Rectal smooth muscle tissue (tissue), 1 donor: Measurements from ENCODE around the gene CPEB3.
"Not testable (repeated sequence)": the region's sequence is repeated elsewhere in the genome, so short reads cannot be mapped to it uniquely, and the experiment has no call there.

Experiments
- H3K27ac ChIP-seq: one replicate; pipeline ENCODE4 v1.7.0; 2013; ENCODE audit warnings: low read depth, low read length, inconsistent platforms
- H3K27me3 ChIP-seq: one replicate; pipeline ENCODE4 v1.7.0; 2013; ENCODE audit warnings: low read length; ENCODE audit not compliant: control insufficient read depth, insufficient read depth
- H3K36me3 ChIP-seq: one replicate; pipeline ENCODE4 v1.7.0; 2013; ENCODE audit warnings: low read length; ENCODE audit not compliant: control insufficient read depth, insufficient read depth
- H3K4me1 ChIP-seq: one replicate; pipeline ENCODE4 v1.7.0; 2013; ENCODE audit warnings: low read length; ENCODE audit not compliant: control insufficient read depth, insufficient read depth
- H3K4me3 ChIP-seq: one replicate; pipeline ENCODE4 v1.7.0; 2013; ENCODE audit warnings: low read length
- H3K9ac ChIP-seq: one replicate; pipeline ENCODE4 v1.7.0; 2013; ENCODE audit warnings: low read length

CPEB3 gene

DNA sequence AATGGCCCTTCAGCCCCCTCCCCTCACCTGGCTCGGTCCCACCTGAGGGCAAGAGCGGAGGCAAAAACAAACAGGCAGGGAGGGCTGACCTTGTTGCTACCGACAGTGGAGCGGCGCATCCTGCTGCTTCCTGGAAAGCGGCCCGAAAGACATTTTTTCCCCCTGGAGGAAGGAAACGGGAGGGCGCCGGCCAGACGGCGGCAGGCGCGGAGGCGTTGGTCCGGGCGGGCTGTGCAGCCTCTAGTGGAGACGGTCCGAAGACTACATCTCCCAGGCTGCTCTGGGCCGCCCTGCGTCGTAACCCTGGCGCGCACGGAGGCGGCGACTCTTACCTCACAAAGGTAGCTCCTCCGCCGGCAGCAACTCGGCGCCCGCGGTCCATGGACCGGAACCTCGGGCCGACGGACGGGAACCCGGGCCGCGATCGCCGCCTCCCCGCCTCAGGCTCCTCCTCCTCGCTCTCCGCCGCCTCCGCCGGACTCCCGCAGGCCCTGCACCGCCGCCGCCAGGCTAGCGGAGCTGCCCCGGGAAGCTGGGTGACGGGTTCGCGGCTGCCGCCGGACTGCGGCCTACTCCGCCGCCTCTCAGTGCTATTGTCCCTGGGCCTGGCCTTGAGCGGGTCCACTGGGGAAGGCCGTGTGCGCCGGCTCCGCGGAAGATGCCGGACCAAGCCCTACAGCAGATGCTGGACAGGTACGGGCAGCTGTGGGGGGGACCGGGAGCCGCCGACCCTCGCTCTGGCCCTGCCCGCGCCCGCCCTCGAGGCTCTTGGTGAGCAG, at the start of gene CPEB3, which contains the start of gene MARCHF5:
Gene CPEB3 (minus strand): TSS at position 242 of the 779 bp plus-strand sequence. CDS start 50,728 bp downstream, outside the sequence.
Gene MARCHF5 (plus strand): TSS at position 331 of the 779 bp plus-strand sequence. CDS start 328 bp downstream, at position 659.
- Histone ChIP-seq H3K27ac (peak within 1 kb of the TSS; percentile 94), H3K9ac (peak within 1 kb of the TSS; percentile 94), H3K4me1 (peaks cover 4% of the 10 kb centered on the region), H3K36me3 (no peaks in the 10 kb centered on the region), H3K27me3 (no peaks in the 10 kb centered on the region), H3K4me3 (peak within 1 kb of the TSS; percentile 94)

DNA sequence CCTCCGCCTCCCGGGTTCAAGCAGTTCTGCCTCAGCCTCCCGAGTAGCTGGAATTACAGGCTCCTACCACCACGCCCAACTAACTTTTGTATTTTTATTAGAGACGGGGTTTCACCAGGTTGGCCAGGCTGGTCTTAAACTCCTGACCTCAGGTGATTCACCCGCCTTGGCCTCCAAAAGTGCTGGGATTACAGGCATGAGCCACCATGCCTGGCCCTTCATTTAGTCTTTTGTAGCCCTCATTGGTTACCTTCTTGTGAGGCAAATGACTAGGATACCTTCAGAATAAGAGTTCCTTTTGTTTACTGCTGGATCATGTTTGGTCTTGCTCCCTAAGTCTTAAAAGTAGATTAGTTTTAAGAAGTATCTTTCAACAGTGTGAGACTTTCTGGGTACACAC, 39.0 kb upstream of the CPEB3 start:
- H3K27me3 ChIP-seq, H3K4me1 ChIP-seq, H3K36me3 ChIP-seq, H3K9ac ChIP-seq, H3K27ac ChIP-seq, H3K4me3 ChIP-seq: not testable (repeated sequence)

DNA sequence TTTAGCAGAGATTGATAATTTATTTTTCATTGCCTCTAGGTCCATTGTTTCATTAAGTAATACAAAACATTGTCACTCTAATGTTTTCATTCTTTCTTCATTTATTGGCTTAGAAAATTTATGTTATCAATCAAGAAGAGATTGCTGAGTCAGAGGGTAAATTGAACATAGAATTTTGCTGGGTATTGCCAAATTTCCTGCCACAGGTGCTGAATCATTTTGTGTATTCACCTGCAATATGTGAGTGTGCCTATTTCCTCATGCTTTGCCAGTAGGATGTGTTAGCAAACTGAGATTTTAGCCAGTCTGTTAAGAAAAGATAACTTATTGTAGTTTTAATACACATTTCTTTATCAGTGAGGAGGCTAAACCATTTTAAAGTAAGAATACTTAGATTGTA, 38.1 kb upstream of the CPEB3 start:
- H3K27me3 ChIP-seq = no peaks in the 10 kb centered on the region
- no peaks in the 10 kb centered on the region for H3K4me1 ChIP-seq
- H3K4me3 ChIP-seq = no peak overlapping the region
- no peak overlapping the region for H3K27ac ChIP-seq
- no peaks in the 10 kb centered on the region for H3K36me3 ChIP-seq
- H3K9ac ChIP-seq = no peak overlapping the region

- H3K4me3 ChIP-seq = no peak overlapping the region
- H3K4me1 ChIP-seq = no peaks in the 10 kb centered on the region
- H3K9ac ChIP-seq = no peak overlapping the region
- no peak overlapping the region for H3K27ac ChIP-seq
- H3K36me3 ChIP-seq = no peaks in the 10 kb centered on the region
- no peaks in the 10 kb centered on the region for H3K27me3 ChIP-seq
Measured at GRCh38 chr10:92327445-92328433, 36.9 kb upstream of the CPEB3 start.

GRCh38 chr10:92323079-92323478, 32.2 kb upstream of the CPEB3 start:
- H3K4me1 ChIP-seq = no peaks in the 10 kb centered on the region
- no peak overlapping the region for H3K4me3 ChIP-seq
- H3K27me3 ChIP-seq = no peaks in the 10 kb centered on the region
- no peak overlapping the region for H3K27ac ChIP-seq
- H3K9ac ChIP-seq = no peak overlapping the region
- peaks cover 3% of the 10 kb centered on the region for H3K36me3 ChIP-seq

GRCh38 chr10:92316610-92317009, 25.7 kb upstream of the CPEB3 start:
- Histone ChIP-seq H3K27me3 (no peaks in the 10 kb centered on the region), H3K4me3 (no peak overlapping the region), H3K9ac (no peak overlapping the region), H3K4me1 (no peaks in the 10 kb centered on the region), H3K27ac (no peak overlapping the region), H3K36me3 (peaks cover 3% of the 10 kb centered on the region)

GRCh38 chr10:92313750-92314149, 22.9 kb upstream of the CPEB3 start:
- H3K36me3 ChIP-seq = no peaks in the 10 kb centered on the region

DNA sequence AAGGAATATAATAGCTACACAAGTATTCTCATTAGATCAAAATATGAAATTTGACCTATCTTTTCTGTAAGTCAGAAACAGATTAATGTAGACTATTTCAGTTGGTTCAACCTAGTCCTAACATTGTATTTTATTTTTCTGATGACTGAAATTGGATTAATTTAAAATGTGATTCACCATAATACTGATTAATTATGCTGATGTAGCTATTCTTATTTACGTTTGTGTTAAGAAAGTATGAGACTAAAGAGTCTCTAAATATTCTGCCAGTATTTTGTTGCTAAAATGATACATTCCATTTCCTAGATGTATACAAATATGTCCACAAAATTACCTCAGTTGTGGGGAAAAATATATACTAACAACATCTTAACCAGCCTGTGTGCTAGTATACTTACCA, 18.4 kb upstream of the CPEB3 start:
- Histone ChIP-seq H3K36me3 (no peaks in the 10 kb centered on the region), H3K27ac (no peak overlapping the region), H3K9ac (no peak overlapping the region), H3K4me1 (no peaks in the 10 kb centered on the region), H3K4me3 (no peak overlapping the region), H3K27me3 (no peaks in the 10 kb centered on the region)

More at GRCh38 chr10:92313750-92314149, 22.9 kb upstream of the CPEB3 start:
- Histone ChIP-seq H3K4me3 (no peak overlapping the region), H3K27me3 (no peaks in the 10 kb centered on the region), H3K27ac (no peak overlapping the region), H3K4me1 (no peaks in the 10 kb centered on the region), H3K9ac (no peak overlapping the region)

GRCh38 chr10:92305133-92306072, 14.5 kb upstream of the CPEB3 start:
- no peak overlapping the region for H3K27ac ChIP-seq
- no peaks in the 10 kb centered on the region for H3K27me3 ChIP-seq
- no peak overlapping the region for H3K4me3 ChIP-seq
- H3K9ac ChIP-seq = no peak overlapping the region
- no peaks in the 10 kb centered on the region for H3K36me3 ChIP-seq
- no peaks in the 10 kb centered on the region for H3K4me1 ChIP-seq

DNA sequence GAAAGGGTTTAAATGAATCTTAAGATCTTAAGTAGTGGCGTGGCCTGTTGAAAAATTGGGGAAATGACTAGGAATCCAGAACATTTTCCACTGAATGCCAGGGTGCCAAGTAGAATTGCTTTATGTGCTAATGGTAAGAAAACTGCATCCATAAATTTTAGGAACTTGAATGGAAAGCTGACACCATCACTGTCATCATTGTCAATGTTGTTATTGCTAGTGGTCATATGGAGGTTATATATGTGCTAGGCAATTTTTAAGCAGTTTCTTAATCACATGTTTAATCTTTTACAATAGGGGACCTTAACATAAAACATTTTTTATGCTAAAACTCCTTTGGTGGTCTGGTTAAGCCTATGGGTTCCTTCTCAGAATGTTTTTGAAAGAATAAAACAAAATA, 13.2 kb upstream of the CPEB3 start:
- Histone ChIP-seq H3K27ac (no peak overlapping the region), H3K27me3 (no peaks in the 10 kb centered on the region), H3K4me3 (no peak overlapping the region), H3K36me3 (no peaks in the 10 kb centered on the region), H3K4me1 (no peaks in the 10 kb centered on the region), H3K9ac (no peak overlapping the region)

DNA sequence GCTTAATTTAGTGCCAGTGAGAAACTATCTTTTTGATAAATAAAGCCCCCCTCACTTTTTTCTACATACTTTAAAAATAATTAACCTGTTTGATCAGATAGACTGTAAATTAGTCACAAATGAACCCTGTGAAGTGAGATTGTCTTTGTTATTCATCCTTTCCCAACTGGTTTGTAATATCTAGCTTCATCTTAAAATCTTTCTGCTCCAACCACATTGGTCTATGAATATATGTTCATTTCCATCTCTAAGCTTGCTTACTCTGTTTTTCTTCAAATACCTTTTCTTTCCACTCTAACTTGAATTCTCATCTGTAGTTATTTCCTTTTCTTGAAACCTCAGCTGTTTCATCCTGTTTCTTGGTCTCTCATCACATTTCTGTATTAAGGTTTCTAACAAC, 12.2 kb upstream of the CPEB3 start:
- Histone ChIP-seq H3K9ac (no peak overlapping the region), H3K27me3 (no peaks in the 10 kb centered on the region), H3K4me3 (no peak overlapping the region), H3K4me1 (no peaks in the 10 kb centered on the region), H3K27ac (no peak overlapping the region), H3K36me3 (no peaks in the 10 kb centered on the region)
